GM19397 (cell line): ENCODE data around the gene NOTUM.

Experiments
- ATAC-seq: cut with Tn5 transposase; IDR thresholded peaks from one replicate; pipeline ENCODE4 v1.9.1; 2021; ENCODE audit warnings: mild to moderate bottlenecking, moderate library complexity; ENCODE audit not compliant: unreplicated experiment

Gene NOTUM

GRCh38 chr17:81940538-81941483 is 20.2 kb downstream of the NOTUM start:
- no peak for ATAC-seq

GRCh38 chr17:81939881-81940385 is 21.1 kb downstream of the NOTUM start:
- no peak for ATAC-seq

- ATAC-seq = no peak
These were observed 21.8 kb downstream of the NOTUM start for GRCh38 chr17:81939218-81939617.

GRCh38 chr17:81935709-81936084 is 25.3 kb downstream of the NOTUM start:
- ATAC-seq = no peak

DNA sequence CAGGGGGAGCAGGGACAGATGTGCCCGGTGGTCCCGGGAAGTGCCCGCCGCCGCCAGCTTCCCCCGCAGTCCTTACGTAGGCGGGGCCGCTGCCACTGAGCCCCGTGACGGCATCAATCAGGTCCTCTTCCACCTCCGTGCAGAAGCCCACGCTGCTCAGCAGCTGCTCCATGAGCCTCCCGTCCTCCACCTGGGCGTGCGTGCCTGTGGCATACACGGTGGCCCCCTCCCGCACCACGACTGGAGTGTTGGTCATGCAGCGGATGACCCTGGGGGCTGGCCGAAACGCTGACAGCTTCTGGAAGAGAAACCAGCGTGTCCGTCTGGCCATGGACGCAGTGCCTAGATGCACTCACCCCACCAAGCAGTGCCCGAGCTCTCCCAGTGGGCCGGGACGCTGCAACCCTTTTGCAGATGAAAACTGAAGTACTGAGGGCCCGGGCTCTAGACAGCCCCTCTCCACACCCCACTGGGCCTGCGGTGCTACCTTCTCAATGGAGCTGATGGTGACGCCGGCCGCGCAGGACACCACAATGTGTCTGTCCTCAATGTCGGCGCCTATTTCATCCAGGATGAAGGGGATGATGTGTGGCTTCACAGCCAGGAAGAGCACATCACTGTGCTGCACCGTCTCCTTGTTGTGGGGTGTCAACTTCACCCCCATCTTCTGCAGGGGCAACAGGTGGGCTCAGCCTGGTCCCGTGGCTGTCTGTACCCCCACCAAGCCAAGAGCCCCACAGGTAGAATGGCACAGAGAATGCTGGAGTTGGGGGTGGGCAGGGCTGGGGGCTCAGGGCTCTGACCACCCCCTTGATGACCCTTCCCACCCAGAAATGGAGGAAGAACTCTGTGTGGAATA is 25.9 kb downstream of the NOTUM start:
- ATAC-seq = no peak

- ATAC-seq = no peak
These were observed 26.8 kb downstream of the NOTUM start for GRCh38 chr17:81934098-81934757.

- no peak for ATAC-seq
These were observed 27.7 kb downstream of the NOTUM start for GRCh38 chr17:81933178-81933699.

DNA sequence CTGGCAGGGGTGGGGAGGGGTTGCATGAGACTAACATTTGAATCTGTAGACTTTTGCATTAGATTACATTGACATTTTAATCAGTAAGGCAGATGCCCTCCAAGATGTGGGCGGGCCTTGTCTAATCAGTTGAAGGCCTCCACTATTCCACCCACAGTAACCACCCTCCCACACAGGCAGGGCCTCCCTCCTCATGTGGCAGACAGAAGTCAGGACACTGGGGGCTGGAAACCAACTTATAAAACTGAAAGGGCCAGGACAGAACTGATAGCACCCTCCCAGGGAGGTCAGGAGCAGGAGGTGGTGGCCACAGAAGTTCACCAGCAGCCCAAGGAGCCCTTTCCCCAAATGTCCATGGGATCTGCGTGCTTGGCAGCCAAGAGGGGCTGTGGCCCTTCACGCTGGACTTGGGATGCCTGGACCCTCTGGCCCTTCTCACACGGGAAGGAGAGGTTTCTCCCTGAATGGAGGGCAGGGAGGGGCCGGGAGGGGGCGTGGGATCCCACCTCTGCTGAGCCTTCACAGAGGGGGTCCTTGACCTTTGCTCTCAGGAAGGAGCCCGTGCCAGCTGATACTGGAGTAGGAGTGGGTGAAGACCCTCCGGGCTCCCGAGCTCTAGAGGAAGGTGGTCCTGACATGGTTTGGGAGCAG is 28.5 kb downstream of the NOTUM start:
- ATAC-seq = no peak

- ATAC-seq = no peak
These were observed 29.2 kb downstream of the NOTUM start for GRCh38 chr17:81931557-81932332.

DNA sequence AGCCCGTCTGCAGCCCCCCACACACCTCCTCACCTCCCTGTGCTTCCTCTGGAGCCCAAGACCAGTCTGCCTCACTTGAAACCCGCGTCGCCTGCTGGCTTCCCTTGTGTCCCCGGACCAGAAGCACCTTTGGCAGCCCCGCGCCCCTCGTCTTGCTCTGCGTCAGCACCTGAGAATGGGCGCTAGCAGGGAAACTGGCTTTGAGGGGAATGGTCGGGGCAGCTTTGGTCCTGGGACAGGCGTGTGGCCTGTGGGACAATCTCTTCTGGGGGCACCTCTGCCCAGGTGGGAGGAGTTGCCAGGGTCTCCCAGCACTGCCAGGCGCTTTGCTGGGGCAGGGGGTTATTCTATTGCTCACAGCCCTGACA is 29.8 kb downstream of the NOTUM start:
- ATAC-seq = no peak

- no peak for ATAC-seq
These were observed 30.6 kb downstream of the NOTUM start for GRCh38 chr17:81930142-81931125.

DNA sequence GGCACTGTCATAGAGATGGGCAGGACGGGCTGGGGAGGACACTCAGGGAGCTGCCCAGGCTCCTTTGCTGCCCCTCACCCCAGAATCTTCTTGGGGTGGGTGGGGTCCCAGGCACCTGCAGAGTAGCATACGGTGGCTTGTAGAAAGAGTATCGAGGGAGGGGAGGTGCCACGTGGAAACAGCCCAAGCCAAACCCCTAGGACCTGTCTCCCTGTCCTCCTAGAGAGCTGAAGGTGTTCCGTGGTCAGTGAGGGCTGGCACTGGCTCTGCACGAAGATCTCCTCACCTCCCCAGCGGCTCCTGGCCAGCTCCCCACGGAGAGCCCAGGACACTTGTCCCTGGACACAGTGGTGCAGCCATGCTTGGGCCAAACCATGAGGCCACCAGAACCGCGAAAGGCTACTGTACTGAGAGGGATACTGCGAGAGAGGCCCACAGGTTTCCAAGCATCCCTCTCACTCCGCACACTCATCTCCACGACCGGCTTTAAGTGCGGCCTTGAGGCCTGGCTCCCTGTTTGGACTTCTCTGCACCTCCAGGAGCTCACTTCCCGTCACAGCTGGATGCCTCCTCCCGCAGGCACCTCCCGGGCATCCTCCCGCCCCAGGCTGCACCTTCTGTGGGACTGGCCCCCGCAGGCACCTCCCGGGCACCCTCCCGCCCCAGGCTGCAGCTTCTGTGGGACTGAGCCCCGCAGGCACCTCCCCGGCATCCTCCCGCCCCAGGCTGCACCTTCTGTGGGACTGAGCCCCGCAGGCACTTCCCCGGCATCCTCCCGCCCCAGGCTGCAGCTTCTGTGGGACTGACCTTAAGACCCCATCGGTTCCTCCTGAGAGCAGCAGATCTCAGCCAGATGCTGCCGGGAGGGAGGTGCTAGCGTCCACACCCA is 31.5 kb downstream of the NOTUM start:
- no peak for ATAC-seq

GRCh38 chr17:81928544-81929252 is 32.3 kb downstream of the NOTUM start:
- ATAC-seq = no peak

DNA sequence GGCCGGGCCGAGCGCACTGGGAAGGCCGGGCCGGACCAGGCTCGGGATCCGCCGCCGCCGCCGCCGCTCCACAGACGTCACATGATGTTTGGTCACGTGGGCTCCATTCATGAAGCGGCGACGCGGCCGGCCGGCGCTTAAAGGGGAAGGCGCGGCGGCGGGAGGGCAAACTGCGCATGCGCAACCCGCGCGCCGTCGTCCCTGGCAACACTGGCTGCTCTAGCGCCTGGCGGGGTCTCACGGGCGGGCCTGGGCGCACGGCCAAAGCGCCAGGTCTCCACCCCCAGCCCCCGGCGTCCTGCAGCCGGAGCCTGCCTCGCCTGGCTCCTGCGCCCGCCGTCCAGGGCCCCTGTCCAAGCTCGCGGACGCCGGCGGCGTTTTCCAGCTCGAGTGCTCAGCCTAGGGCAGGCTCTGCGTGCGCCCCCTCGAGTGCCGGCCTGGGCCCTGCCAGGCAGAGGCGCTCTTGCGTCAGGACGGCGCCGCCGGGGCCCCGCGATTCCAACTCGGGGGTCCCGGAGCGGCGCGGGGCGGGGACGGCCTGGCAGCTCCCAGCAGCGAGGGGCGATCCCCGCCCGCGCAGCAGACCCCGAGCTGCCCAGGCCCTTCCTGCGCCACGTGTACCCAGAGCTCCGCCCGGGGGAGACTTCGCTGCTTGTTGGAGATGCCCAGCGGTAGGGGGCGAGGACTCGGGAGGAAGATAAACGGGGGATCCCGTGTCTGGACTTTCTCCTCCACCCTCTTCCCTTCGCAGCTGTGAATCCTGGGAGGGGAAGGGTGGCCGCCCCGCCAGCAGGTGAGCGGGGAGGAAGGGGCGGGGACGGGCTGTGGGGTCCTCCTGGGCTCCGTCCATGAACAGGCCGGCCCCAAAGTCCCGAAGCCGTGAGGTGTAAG is 33.1 kb downstream of the NOTUM start, which contains the start of gene MAFG:
Gene MAFG (minus strand): TSS at position 83 of the 891 bp plus-strand sequence. CDS start 4,550 bp downstream, outside the sequence.
- ATAC-seq = peak; percentile 62

DNA sequence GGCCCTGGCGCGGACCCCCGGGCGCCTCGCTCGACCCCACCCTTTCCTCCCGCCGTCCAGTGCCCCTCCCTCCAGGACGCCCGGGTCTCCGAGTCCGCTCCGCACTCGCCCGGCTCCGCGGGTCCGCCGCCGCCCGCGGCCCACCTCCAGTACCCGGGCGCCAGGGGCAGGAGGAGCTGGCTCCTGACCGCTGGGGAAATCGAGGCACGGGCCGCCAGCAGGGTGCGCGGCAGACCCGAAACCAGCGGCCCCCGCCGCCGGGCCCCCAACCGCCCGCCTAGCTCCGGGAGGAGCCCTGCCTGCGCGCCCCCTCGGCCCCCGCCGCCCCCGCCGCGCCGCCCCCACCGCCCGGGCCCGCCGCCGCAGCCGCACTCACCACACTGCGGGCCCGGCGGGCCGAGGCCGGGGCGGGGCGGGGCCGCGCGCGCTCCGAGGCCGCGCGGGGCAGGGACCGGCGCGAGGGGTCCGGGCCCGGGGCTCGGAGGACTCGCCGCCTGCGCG is 33.8 kb downstream of the NOTUM start:
- ATAC-seq = peak; percentile 9
